ENCODE results near the gene WBP2.

Gene WBP2

DNA sequence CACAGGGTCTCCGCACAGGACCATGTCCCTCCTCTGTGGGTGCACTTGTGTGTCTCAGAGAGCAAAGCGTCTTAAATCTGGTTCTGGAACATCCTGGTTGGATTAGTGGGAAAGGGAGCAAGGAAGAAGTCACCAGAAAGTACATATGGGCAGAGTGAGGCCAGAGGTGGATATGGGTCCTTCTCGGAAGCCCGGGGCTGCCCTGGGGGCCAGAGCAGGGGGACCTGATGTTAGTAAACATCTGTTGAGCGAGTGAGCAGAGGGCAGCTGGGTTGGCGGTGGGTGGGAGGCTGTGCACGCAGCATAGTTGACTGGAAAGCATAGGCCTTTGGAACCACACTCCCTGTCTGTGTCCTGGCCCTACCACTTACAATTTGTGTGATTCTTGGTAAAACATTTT lies 33.6 kb downstream of the WBP2 start:
- ChIA-PET POLR2A (no interaction called here), CTCF (interaction anchor here (1.3 to 1.6 kb wide), 2 partner anchors 9 to 27 kb away, joined by 3 to 7 read pairs; no protein-coding TSS in a partner anchor)
- H3K4me3 ChIP-seq (ENCODE audit: low read depth, low read length), result no peak overlapping the region
- no peak for TF ChIP-seq CTCF (IDR thresholded peaks at IDR 0.05; ENCODE audit: insufficient read depth, low read length, missing control alignments)
- no peak for DNase-seq (ENCODE audit: low read depth, low spot score)

DNA sequence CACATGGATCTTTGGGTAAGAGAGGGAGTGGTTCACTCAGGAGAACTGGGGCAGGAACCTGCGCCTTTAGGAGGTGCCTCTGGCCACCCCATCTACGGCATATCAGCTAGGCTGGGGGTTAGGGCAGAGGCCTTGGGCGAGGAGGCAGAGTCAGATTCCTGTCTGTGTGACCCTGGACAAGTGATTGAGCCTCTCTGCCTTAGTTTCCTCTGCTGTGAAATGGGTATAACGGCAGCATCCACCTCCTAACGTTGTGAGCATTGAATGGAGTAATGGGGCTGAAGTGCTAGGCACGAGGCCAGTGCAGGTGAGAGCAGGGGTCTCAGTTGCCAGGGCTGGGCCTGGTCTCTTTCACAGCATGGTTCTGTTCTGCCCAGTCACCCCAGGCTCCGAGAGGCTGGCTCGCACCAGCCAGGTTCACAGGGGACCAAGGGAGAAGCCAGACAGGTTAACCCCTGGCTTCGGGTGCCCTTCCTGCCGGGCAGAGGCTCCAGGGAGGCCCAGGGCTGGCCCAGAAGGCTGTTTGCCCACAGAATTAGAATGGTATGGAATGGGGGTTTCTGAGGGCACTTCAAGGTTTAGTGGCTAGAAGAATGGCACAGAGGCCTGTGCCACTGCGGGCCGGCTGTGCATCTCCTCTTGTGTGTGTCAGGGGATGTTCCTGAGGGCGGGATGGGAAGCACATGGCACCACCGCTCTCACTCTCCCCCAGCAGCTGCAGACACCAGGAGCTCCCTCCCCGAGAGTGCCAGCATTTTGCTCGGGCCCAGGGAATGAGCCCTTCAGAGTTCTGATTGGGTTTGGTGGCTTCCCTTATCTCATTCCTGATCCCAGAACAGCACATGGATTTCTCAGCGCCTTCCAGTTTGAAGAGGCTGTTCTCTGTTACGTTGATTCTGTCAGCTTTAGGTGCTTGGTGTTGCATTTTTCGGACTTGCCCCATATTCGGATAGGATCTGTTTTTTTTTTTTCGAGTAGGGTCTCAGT lies 34.7 kb downstream of the WBP2 start:
- ChIA-PET CTCF (interaction anchor here (1.3 to 1.6 kb wide), 2 partner anchors 10 to 28 kb away, joined by 3 to 7 read pairs; no protein-coding TSS in a partner anchor), POLR2A (no interaction called here)
- TF ChIP-seq CTCF (IDR thresholded peaks at IDR 0.05; ENCODE audit: insufficient read depth, low read length, missing control alignments), result no peak
- H3K4me3 ChIP-seq (ENCODE audit: low read depth, low read length), result no peak overlapping the region
- DNase-seq (ENCODE audit: low read depth, low spot score), result no peak

- CTCF ChIA-PET, result interaction anchor here (7.5 kb wide), 1 partner anchor 8 kb away, joined by 87 read pairs; no protein-coding TSS in a partner anchor
- no peak overlapping the region for H3K4me3 ChIP-seq (ENCODE audit: low read depth, low read length)
- DNase-seq (ENCODE audit: low read depth, low spot score), result no peak
- no peak for TF ChIP-seq CTCF (IDR thresholded peaks at IDR 0.05; ENCODE audit: insufficient read depth, low read length, missing control alignments)
- POLR2A ChIA-PET, result no interaction called here
These were observed 35.5 kb downstream of the WBP2 start for GRCh38 chr17:75819678-75820077.

DNA sequence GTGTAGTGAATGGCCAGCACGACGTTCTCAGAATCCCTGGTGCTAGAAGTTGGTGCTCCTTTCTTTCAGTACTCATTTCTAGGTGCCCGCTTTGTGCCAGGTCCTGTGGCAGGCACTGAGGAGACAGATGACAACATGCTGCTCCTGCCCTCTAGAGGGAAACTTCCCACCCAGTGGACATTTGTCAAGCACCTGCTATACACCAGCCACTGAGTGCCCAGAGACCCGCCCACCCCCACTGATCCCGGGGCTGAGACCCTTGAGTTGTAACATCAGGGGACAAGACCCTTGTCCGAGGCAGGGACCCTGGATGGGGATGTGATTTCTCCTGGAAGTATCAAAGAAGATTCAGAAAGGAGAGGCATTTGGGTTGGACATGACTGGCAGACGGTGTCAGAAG lies 36.0 kb downstream of the WBP2 start:
- no peak overlapping the region for H3K4me3 ChIP-seq (ENCODE audit: low read depth, low read length)
- ChIA-PET CTCF (interaction anchor here (1.3 to 7.5 kb wide), 2 partner anchors 9 to 36 kb away, joined by 3 to 87 read pairs; no protein-coding TSS in a partner anchor), POLR2A (interaction anchor here (1.1 kb wide), 1 partner anchor 39 kb away, joined by 3 read pairs; a partner anchor contains a TSS)
- no peak for TF ChIP-seq CTCF (IDR thresholded peaks at IDR 0.05; ENCODE audit: insufficient read depth, low read length, missing control alignments)
- DNase-seq (ENCODE audit: low read depth, low spot score), result no peak

DNA sequence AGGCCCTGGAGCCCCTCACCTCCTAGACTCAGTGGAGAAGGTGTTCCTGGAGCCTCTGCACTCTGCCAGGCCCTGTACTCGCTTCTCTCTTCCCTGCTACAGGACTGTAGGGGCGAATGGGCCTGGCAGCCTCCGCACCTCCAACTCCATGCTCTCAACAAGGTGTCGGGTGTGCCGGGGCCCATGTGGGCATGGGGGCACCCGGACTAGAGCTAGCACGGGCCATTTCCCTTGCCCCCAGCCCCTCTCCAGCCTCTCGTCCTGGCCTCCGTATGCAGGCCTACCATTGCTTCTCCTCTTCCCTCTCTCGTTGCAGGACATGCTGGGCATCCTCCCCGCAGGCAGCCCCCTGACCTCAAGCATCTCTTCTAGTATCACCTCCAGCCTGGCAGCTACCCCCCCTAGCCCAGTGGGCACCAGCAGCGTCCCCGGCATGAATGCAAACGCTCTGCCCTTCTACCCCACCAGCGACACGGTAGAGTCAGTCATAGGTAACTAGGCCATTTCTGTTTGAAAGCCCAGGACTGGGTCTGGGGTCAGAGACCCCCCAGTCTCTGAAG lies 36.7 kb downstream of the WBP2 start:
- ChIA-PET POLR2A (interaction anchor here (1.1 kb wide), 1 partner anchor 38 kb away, joined by 3 read pairs; a partner anchor contains a TSS), CTCF (interaction anchor here (0.9 to 7.5 kb wide), 3 partner anchors 10 to 78 kb away, joined by 3 to 87 read pairs (median 3); partner anchors contain the start of gene TRIM65)
- no peak for TF ChIP-seq CTCF (IDR thresholded peaks at IDR 0.05; ENCODE audit: insufficient read depth, low read length, missing control alignments)
- no peak overlapping the region for H3K4me3 ChIP-seq (ENCODE audit: low read depth, low read length)
- no peak for DNase-seq (ENCODE audit: low read depth, low spot score)

DNA sequence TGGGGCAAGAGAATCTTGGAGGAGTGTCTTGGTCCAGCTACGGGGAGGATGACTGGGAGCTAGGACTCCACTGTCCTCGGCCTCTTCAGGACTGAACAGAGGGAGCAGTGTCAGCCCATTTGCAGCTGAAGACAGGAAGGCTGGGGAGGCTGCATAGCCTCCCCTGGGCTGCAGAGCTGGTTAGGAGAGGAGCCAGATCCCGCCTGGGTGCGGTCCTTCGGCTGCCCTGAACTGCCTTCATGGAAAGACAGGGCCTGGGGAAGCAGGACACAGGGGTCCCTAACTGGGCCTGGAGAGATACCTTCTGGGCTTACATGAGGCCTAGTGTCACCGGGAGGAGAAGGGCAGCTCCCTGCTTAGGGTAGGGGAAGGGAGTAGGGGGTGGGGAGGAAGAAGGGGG lies 37.6 kb downstream of the WBP2 start:
- ChIA-PET CTCF (interaction anchor here (1.3 to 7.5 kb wide), 2 partner anchors 11 to 28 kb away, joined by 3 to 87 read pairs; no protein-coding TSS in a partner anchor), POLR2A (no interaction called here)
- DNase-seq (ENCODE audit: low read depth, low spot score), result no peak
- H3K4me3 ChIP-seq (ENCODE audit: low read depth, low read length), result no peak overlapping the region
- no peak for TF ChIP-seq CTCF (IDR thresholded peaks at IDR 0.05; ENCODE audit: insufficient read depth, low read length, missing control alignments)

Data from AG04449 (cell line).